H1 (cell line): ENCODE results near the gene CFAP61. TPM values are rescaled to one million over a fixed set of nuclear protein-coding genes. Genes with fewer than 3 reads are reported as not detected.

ENCODE experiments used
- CTCF ChIA-PET: fragments of 300-600 bp; sonication (Branson Sonifier 250); formaldehyde crosslinking; loops from one replicate; lab custom pipeline; 2021; ENCODE audit not compliant: partially characterized antibody; lab: Charles Lee
- POLR2A ChIA-PET: fragments of 300-600 bp; sonication (Branson Sonifier 250); formaldehyde crosslinking; loops from one replicate; lab custom pipeline; 2021; ENCODE audit warnings: inconsistent platforms; ENCODE audit not compliant: partially characterized antibody; lab: Charles Lee
- DNase-seq, 2 experiments: peaks; one replicate each; pipeline versions ENCODE4 v3.0.0 to v3.0.0-alpha.2; 2010 to 2022; ENCODE audit warnings: low spot score in 2 of 2, low read depth in 1 of 2, mixed read lengths in 1 of 2
- FAIRE-seq: peaks from 2 replicates; lab custom pipeline; 2011; peaks lifted over from hg19 to GRCh38; lab: Jason Lieb, UNC
- H2AFZ ChIP-seq: 2 replicates; pipeline ENCODE4 v1.8.1; 2012; ENCODE audit warnings: low read length, inconsistent platforms
- H2AK5ac ChIP-seq: 2 replicates; pipeline ENCODE4 v1.6.1; 2013; ENCODE audit warnings: low read depth, low read length
- H2BK120ac ChIP-seq: replicated peaks from 2 replicates; pipeline ENCODE3; 2013; ENCODE audit warnings: low read depth, low read length, inconsistent platforms
- H2BK12ac ChIP-seq: 2 replicates; pipeline ENCODE4 v1.6.1; 2013; ENCODE audit warnings: low read depth, low read length
- H2BK15ac ChIP-seq: 2 replicates; pipeline ENCODE4 v1.6.1; 2013; ENCODE audit warnings: low read length
- H2BK20ac ChIP-seq: 2 replicates; pipeline ENCODE4 v1.6.1; 2013; ENCODE audit warnings: low read length
- H2BK5ac ChIP-seq: 2 replicates; pipeline ENCODE4 v1.6.1; 2013; ENCODE audit warnings: low read depth, low read length
- H3K14ac ChIP-seq: 2 replicates; pipeline ENCODE4 v1.6.1; 2013; ENCODE audit warnings: inconsistent platforms; ENCODE audit not compliant: insufficient read length
- H3K18ac ChIP-seq: 2 replicates; pipeline ENCODE4 v1.6.1; 2013; ENCODE audit warnings: low read length; ENCODE audit errors: extremely low read depth
- H3K23ac ChIP-seq: 2 replicates; pipeline ENCODE4 v1.6.1; 2013; ENCODE audit warnings: inconsistent platforms; ENCODE audit not compliant: insufficient read length
- H3K23me2 ChIP-seq: 2 replicates; pipeline ENCODE4 v1.6.1; 2013; ENCODE audit warnings: low read depth, low read length
- H3K27ac ChIP-seq: 2 replicates; pipeline ENCODE4 v1.6.1; 2011; ENCODE audit warnings: low read depth, low read length, inconsistent platforms
- H3K27me3 ChIP-seq, 4 experiments: replicated peaks in 1 of 4; 1 replicate in 1 of 4; 2 replicates in 3 of 4; pipeline versions ENCODE4 v1.6.1 to v1.8.1; 2011 to 2013; ENCODE audit warnings: low read length in 3 of 4, mild to moderate bottlenecking in 3 of 4, inconsistent platforms in 2 of 4, mixed read lengths in 2 of 4, moderate library complexity in 1 of 4; ENCODE audit not compliant: control insufficient read depth in 3 of 4, insufficient read depth in 3 of 4; ENCODE audit errors: extremely low read depth in 1 of 4
- H3K36me3 ChIP-seq, 4 experiments: 2 replicates each; pipeline versions ENCODE4 v1.6.1 to v1.8.1; 2011 to 2013; ENCODE audit warnings: mild to moderate bottlenecking in 4 of 4, low read length in 3 of 4, moderate library complexity in 2 of 4, control low read depth in 1 of 4, inconsistent platforms in 1 of 4; ENCODE audit not compliant: insufficient read depth in 4 of 4, control insufficient read depth in 2 of 4
- H3K4ac ChIP-seq: replicated peaks from 2 replicates; pipeline ENCODE3; 2013; ENCODE audit warnings: low read length, low read depth, mixed read lengths, inconsistent platforms; ENCODE audit not compliant: insufficient read length
- H3K4me1 ChIP-seq, 4 experiments: replicated peaks in 1 of 4; 1 replicate in 1 of 4; 2 replicates in 3 of 4; pipeline versions ENCODE4 v1.6.1 to v1.8.1; 2011 to 2013; ENCODE audit warnings: low read length in 3 of 4, inconsistent platforms in 2 of 4, mixed read lengths in 1 of 4; ENCODE audit not compliant: insufficient read depth in 4 of 4, control insufficient read depth in 3 of 4
- H3K4me2 ChIP-seq, 2 experiments: 2 replicates each; pipeline versions ENCODE4 v1.6.1 to v1.8.1; 2011 to 2013; ENCODE audit warnings: low read depth in 2 of 2, low read length in 2 of 2, control low read depth in 1 of 2, inconsistent platforms in 1 of 2, mild to moderate bottlenecking in 1 of 2; ENCODE audit not compliant: insufficient read depth in 1 of 2
- H3K4me3 ChIP-seq, 4 experiments: fragments of 200-600, 300-600 bp in 1 of 4; sonication (generic), shearing (Covaris generic), sonication (Bioruptor Twin) in 1 of 4; 2 replicates each; pipeline versions ENCODE4 v1.5.1 to v1.8.1; 2011 to 2016; ENCODE audit warnings: low read length in 4 of 4, low read depth in 3 of 4, control low read depth in 2 of 4, inconsistent platforms in 2 of 4, mild to moderate bottlenecking in 2 of 4, mixed read lengths in 1 of 4, moderate library complexity in 1 of 4; ENCODE audit not compliant: insufficient read depth in 2 of 4; ENCODE audit errors: extremely low read depth in 1 of 4
- H3K56ac ChIP-seq: replicated peaks from 2 replicates; pipeline ENCODE3; 2013; ENCODE audit warnings: low read depth, mild to moderate bottlenecking, mixed read lengths, low read length, inconsistent platforms; ENCODE audit not compliant: insufficient read length
- H3K79me1 ChIP-seq: 2 replicates; pipeline ENCODE4 v1.6.1; 2013; ENCODE audit warnings: low read depth, low read length, control low read depth
- H3K79me2 ChIP-seq, 2 experiments: 2 replicates each; pipeline versions ENCODE4 v1.6.1 to v1.8.1; 2012 to 2013; ENCODE audit warnings: low read length in 2 of 2, mild to moderate bottlenecking in 2 of 2, inconsistent platforms in 1 of 2; ENCODE audit not compliant: insufficient read depth in 2 of 2, control insufficient read depth in 1 of 2
- H3K9ac ChIP-seq, 4 experiments: replicated peaks in 1 of 4; 1 replicate in 1 of 4; 2 replicates in 3 of 4; pipeline versions ENCODE4 v1.6.1 to v1.8.1; 2011 to 2013; ENCODE audit warnings: low read depth in 3 of 4, low read length in 3 of 4, control low read depth in 2 of 4, mild to moderate bottlenecking in 2 of 4, moderate library complexity in 2 of 4, inconsistent platforms in 1 of 4; ENCODE audit errors: extremely low read depth in 1 of 4
- H3K9me3 ChIP-seq, 2 experiments: 2 replicates each; pipeline versions ENCODE4 v1.6.1 to v1.8.1; 2012 to 2013; ENCODE audit warnings: mild to moderate bottlenecking in 2 of 2, moderate library complexity in 2 of 2, control low read depth in 1 of 2, inconsistent platforms in 1 of 2, low read depth in 1 of 2, low read length in 1 of 2, mixed read lengths in 1 of 2; ENCODE audit not compliant: insufficient read depth in 2 of 2
- H4K20me1 ChIP-seq, 2 experiments: replicated peaks in 1 of 2; 2 replicates each; pipeline versions ENCODE3 to v1.8.1; 2011 to 2013; ENCODE audit warnings: inconsistent platforms in 2 of 2, low read length in 2 of 2, mild to moderate bottlenecking in 1 of 2; ENCODE audit not compliant: insufficient read depth in 2 of 2, control insufficient read depth in 1 of 2
- H4K5ac ChIP-seq: 2 replicates; pipeline ENCODE4 v1.6.1; 2013; ENCODE audit warnings: low read length, low read depth, mixed read lengths, inconsistent platforms; ENCODE audit not compliant: insufficient read length
- H4K8ac ChIP-seq: 2 replicates; pipeline ENCODE4 v1.8.0; 2013; ENCODE audit warnings: mild to moderate bottlenecking, moderate library complexity, low read length, inconsistent platforms; ENCODE audit not compliant: insufficient read depth; ENCODE audit errors: extremely low read depth
- H4K91ac ChIP-seq: replicated peaks from 2 replicates; pipeline ENCODE3; 2013; ENCODE audit warnings: low read length, mixed read lengths, inconsistent platforms; ENCODE audit not compliant: insufficient read length
- BCL11A ChIP-seq, 2 experiments: IDR thresholded peaks; one replicate each; pipeline ENCODE4 v1.6.1; 2011; ENCODE audit warnings: low read depth in 2 of 2, low read length in 2 of 2, mild to moderate bottlenecking in 2 of 2
- EP300 ChIP-seq, 2 experiments: IDR thresholded peaks; 1 replicate in 1 of 2; 2 replicates in 1 of 2; pipeline ENCODE4 v1.6.1; 2011 to 2012; ENCODE audit warnings: low read depth in 2 of 2, low read length in 2 of 2, mild to moderate bottlenecking in 2 of 2, borderline replicate concordance in 1 of 2, inconsistent platforms in 1 of 2, moderate library complexity in 1 of 2
- HDAC2 ChIP-seq, 2 experiments: fragments of 300-600 bp in 1 of 2; sonication (generic) in 1 of 2; IDR thresholded peaks; 2 replicates each; pipeline ENCODE4 v1.6.1; 2011 to 2012; ENCODE audit warnings: low read depth in 2 of 2, low read length in 2 of 2, mild to moderate bottlenecking in 2 of 2, moderate library complexity in 2 of 2, borderline replicate concordance in 1 of 2, inconsistent platforms in 1 of 2
- JUN ChIP-seq: IDR thresholded peaks from 2 replicates; pipeline ENCODE4 v1.6.1; 2011; ENCODE audit warnings: low read depth, mild to moderate bottlenecking, improper control_type of control experiment, low read length
- KDM4A ChIP-seq: IDR thresholded peaks from one replicate; pipeline ENCODE4 v1.7.1; 2012; ENCODE audit warnings: low read depth, mild to moderate bottlenecking, moderate library complexity, low read length, inconsistent platforms; ENCODE audit not compliant: severe bottlenecking
- KDM5A ChIP-seq: fragments of 200-600 bp; IDR thresholded peaks from 2 replicates; pipeline ENCODE4 v1.7.1; 2012; ENCODE audit warnings: mild to moderate bottlenecking, low read length, inconsistent platforms, mixed read lengths
- NANOG ChIP-seq: IDR thresholded peaks from 2 replicates; pipeline ENCODE4 v1.6.1; 2011; ENCODE audit warnings: low read length, low read depth, mild to moderate bottlenecking, inconsistent platforms; ENCODE audit not compliant: insufficient read depth, poor library complexity, severe bottlenecking
- NRF1 ChIP-seq: IDR thresholded peaks from 2 replicates; pipeline ENCODE4 v1.6.1; 2011; ENCODE audit warnings: mild to moderate bottlenecking, low read depth, low read length, improper control_type of control experiment
- SIN3A ChIP-seq, 2 experiments: IDR thresholded peaks in 1 of 2; conservative IDR thresholded peaks in 1 of 2; 2 replicates each; pipeline ENCODE4 v1.6.1; 2011 to 2012; ENCODE audit warnings: low read length in 2 of 2, improper control_type of control experiment in 1 of 2, low read depth in 1 of 2, mild to moderate bottlenecking in 1 of 2
- SIRT6 ChIP-seq: IDR thresholded peaks from one replicate; pipeline ENCODE4 v1.7.1; 2012; ENCODE audit warnings: low read length, inconsistent platforms
- SIX5 ChIP-seq: IDR thresholded peaks from 2 replicates; pipeline ENCODE4 v1.6.1; 2011; ENCODE audit warnings: mild to moderate bottlenecking, low read depth, low read length
- SRF ChIP-seq: IDR thresholded peaks from 2 replicates; pipeline ENCODE4 v1.6.1; 2011; ENCODE audit warnings: mild to moderate bottlenecking, low read depth, low read length, moderate library complexity
- SUZ12 ChIP-seq: fragments of 200-600 bp; sonication (generic); IDR thresholded peaks from 2 replicates; pipeline ENCODE4 v1.6.1; 2012; ENCODE audit warnings: mild to moderate bottlenecking, inconsistent platforms, low read length, moderate library complexity, mixed read lengths
- TEAD4 ChIP-seq: IDR thresholded peaks from 2 replicates; pipeline ENCODE4 v1.6.1; 2012; ENCODE audit warnings: low read depth, low read length, inconsistent platforms, mixed read lengths
- WGBS, 2 experiments: shearing (Covaris generic) in 1 of 2; methylation state at CpG; one replicate each; pipeline versions ENCODE4 v1.1.6 to v1.1.7; 2013 to 2015; ENCODE audit warnings: low lambda C conversion rate in 2 of 2, mixed read lengths in 2 of 2, inconsistent platforms in 1 of 2, low coverage in 1 of 2, missing lambda C conversion rate in 1 of 2; ENCODE audit not compliant: insufficient replicate concordance in 2 of 2, insufficient coverage in 1 of 2, insufficient read length in 1 of 2; ENCODE audit errors: extremely low coverage in 1 of 2, missing lambda C conversion rate in 1 of 2; 5-methylcytosine and 5-hydroxymethylcytosine counted together
- polyA plus RNA-seq, 7 experiments: library from polyadenylated mRNA; depleted of rRNA in 3 of 7; stranded (reverse) in 5 of 7; unstranded in 2 of 7; fragments of >200 nt in 5 of 7; fragments of 200-250 nt in 2 of 7; gene quantifications; 1 replicate in 5 of 7; 2 replicates in 1 of 7; 4 replicates in 1 of 7; pipeline versions ENCODE4 v1.2.1 to v1.2.3, GENCODE V29; 2011 to 2013; ENCODE audit warnings: missing spikeins in 2 of 7, mixed read lengths in 2 of 7
- total RNA-seq: library from RNA; stranded (reverse); fragmentation: NEBNext Ultra II Directional; extraction: Animal tissue kit (Norgen Biotek cat#: 25700); gene quantifications from 2 replicates; pipeline ENCODE4 v1.2.1, GENCODE V29; 2021

Gene CFAP61
- total and polyA plus RNA-seq, 2 of the 8 experiments (the other 6 are each of a cell fraction or from before 2014, with no cell fraction given), result 0.29 to 0.61 TPM

- Histone ChIP-seq H3K27me3 (no peaks in the 10 kb centered on the region; a peak in 1 of 7 replicates), H4K91ac (no peak overlapping the region), H4K20me1 (no peaks in the 10 kb centered on the region), H2AFZ (no peak overlapping the region), H2BK5ac (no peak overlapping the region), H2BK15ac (no peak overlapping the region), H3K4ac (no peak overlapping the region), H3K36me3 (no peaks in the 10 kb centered on the region), H3K4me1 (peaks cover 0 to 4% (median 2%) of the 10 kb centered on the region in 4 experiments; a peak in 3 of 7 replicates), H2BK120ac (no peak overlapping the region), H4K5ac (no peak overlapping the region), H3K56ac (no peak overlapping the region), H3K27ac (no peak overlapping the region), H3K4me2 (no peak overlapping the region), H3K79me1 (no peaks in the 10 kb centered on the region), H4K8ac (no peak overlapping the region), H3K18ac (no peak overlapping the region), H2BK20ac (no peak overlapping the region), H3K79me2 (no peaks in the 10 kb centered on the region), H3K23ac (no peak overlapping the region), H2BK12ac (no peak overlapping the region), H3K14ac (no peak overlapping the region), H2AK5ac (no peak overlapping the region), H3K9ac (no peak overlapping the region), H3K9me3 (no peaks in the 10 kb centered on the region), H3K4me3 (no peak overlapping the region), H3K23me2 (no peaks in the 10 kb centered on the region)
- CTCF ChIA-PET, result interaction anchor here (0.8 to 1.6 kb wide), 4 partner anchors 13 to 190 kb away, joined by 3 to 7 read pairs (median 3); no protein-coding TSS in a partner anchor
- FAIRE-seq (no peak), DNase-seq (no peak)
- POLR2A ChIA-PET, result no interaction called here
- WGBS, 2 experiments, result 87% methylated on average over 4 of the region's 4 CpGs; no CpG with 5 or more reads in 1 of the 2 experiments
- TF ChIP-seq HDAC2 (IDR thresholded peaks at IDR 0.05; ENCODE audit: borderline replicate concordance in 1 of 2, low read depth in 2 of 2, low read length in 2 of 2), result no peak
- no peak for TF ChIP-seq SUZ12
- TF ChIP-seq SIN3A (conservative IDR thresholded peaks at IDR 0.05 in 1 of 2, IDR thresholded peaks at IDR 0.05 in 1 of 2; ENCODE audit: low read depth in 1 of 2, low read length in 2 of 2), result no peak
- no peak for TF ChIP-seq KDM4A
- no peak for TF ChIP-seq JUN
- no peak for TF ChIP-seq KDM5A
- no peak for TF ChIP-seq NANOG
- no peak for TF ChIP-seq EP300 (IDR thresholded peaks at IDR 0.05; ENCODE audit: borderline replicate concordance in 1 of 2, low read depth in 2 of 2, low read length in 2 of 2)
- TF ChIP-seq TEAD4, result no peak
- TF ChIP-seq SIRT6, result no peak
- no peak for TF ChIP-seq NRF1
- no peak for TF ChIP-seq SRF
- no peak for TF ChIP-seq BCL11A (IDR thresholded peaks at IDR 0.05; ENCODE audit: low read depth in 2 of 2, low read length in 2 of 2)
- TF ChIP-seq SIX5, result no peak
These were observed 214.2 kb downstream of the CFAP61 start for GRCh38 chr20:20266552-20266951.
